Embryonic facial prominence (tissue), 1 donor: ENCODE measurements around the gene BORCS5.
"Not testable (repeated sequence)": the region's sequence is repeated elsewhere in the genome, so short reads cannot be mapped to it uniquely, and the experiment has no call there.

Source experiments
- DNase-seq: peaks from one replicate; pipeline ENCODE4 v3.0.0-alpha.2; 2016; ENCODE audit errors: extremely low spot score

BORCS5 gene

GRCh38 chr12:12393171-12393570 is 36.3 kb downstream of the BORCS5 start:
- DNase-seq, result no peak

- peak; percentile 23 for DNase-seq
Observed at GRCh38 chr12:12396694-12397093, 39.8 kb downstream of the BORCS5 start.

- no peak for DNase-seq
Observed at GRCh38 chr12:12397184-12397583, 40.3 kb downstream of the BORCS5 start.

- DNase-seq, result peak; percentile 43
Observed at GRCh38 chr12:12398026-12398859, 41.4 kb downstream of the BORCS5 start.

GRCh38 chr12:12399161-12399560 is 42.3 kb downstream of the BORCS5 start:
- DNase-seq, result no peak

- peak; percentile 2 for DNase-seq
Observed at GRCh38 chr12:12399776-12400305, 43.0 kb downstream of the BORCS5 start.

GRCh38 chr12:12400793-12401192 is 43.9 kb downstream of the BORCS5 start:
- no peak for DNase-seq

- no peak for DNase-seq
Observed at GRCh38 chr12:12403264-12404248, 46.7 kb downstream of the BORCS5 start.

GRCh38 chr12:12404297-12404696 is 47.4 kb downstream of the BORCS5 start:
- DNase-seq, result no peak

- no peak for DNase-seq
Observed at GRCh38 chr12:12405882-12406281, 49.0 kb downstream of the BORCS5 start.

GRCh38 chr12:12406762-12407161 is 49.9 kb downstream of the BORCS5 start:
- DNase-seq, result no peak

GRCh38 chr12:12408265-12408690 is 51.4 kb downstream of the BORCS5 start:
- no peak for DNase-seq

- not testable (repeated sequence) for DNase-seq
Observed at GRCh38 chr12:12409337-12409736, 52.5 kb downstream of the BORCS5 start.

GRCh38 chr12:12415886-12416285 is 59.0 kb downstream of the BORCS5 start:
- no peak for DNase-seq

GRCh38 chr12:12419165-12419564 is 62.3 kb downstream of the BORCS5 start:
- not testable (repeated sequence) for DNase-seq

GRCh38 chr12:12423367-12423766 is 66.5 kb downstream of the BORCS5 start:
- DNase-seq, result no peak

GRCh38 chr12:12425001-12425400 is 68.1 kb downstream of the BORCS5 start:
- DNase-seq, result no peak

GRCh38 chr12:12425616-12426015 is 68.7 kb downstream of the BORCS5 start:
- no peak for DNase-seq

GRCh38 chr12:12427568-12427967 is 70.7 kb downstream of the BORCS5 start:
- DNase-seq, result no peak

- no peak for DNase-seq
Observed at GRCh38 chr12:12428047-12428446, 71.2 kb downstream of the BORCS5 start.

GRCh38 chr12:12428961-12429657 is 72.2 kb downstream of the BORCS5 start:
- DNase-seq, result no peak

- no peak for DNase-seq
Observed at GRCh38 chr12:12432364-12432763, 75.5 kb downstream of the BORCS5 start.
